Inflammatory macrophage (primary cell): ENCODE measurements around the gene CYTL1.
"Not testable (repeated sequence)": the region's sequence is repeated elsewhere in the genome, so short reads cannot be mapped to it uniquely, and the experiment has no call there.

ENCODE experiments used
- DNase-seq, 2 donors: peaks; one replicate each; pipeline ENCODE4 v3.0.0-alpha.2; 2020 to 2022
- total RNA-seq, 18 experiments: gene quantifications; one replicate each; lab custom pipeline; 2026; ENCODE audit warnings: mixed read lengths in 6 of 18, inconsistent platforms in 2 of 18; lab: John Stamatoyannopoulos, UW

Gene CYTL1
- total RNA-seq, result 1.7 to 8.8 (median 5.6) reads per million in 18 experiments

GRCh38 chr4:5019274-5019673, at the start of gene CYTL1:
CYTL1 (minus strand) TSS chr4:5019458; CDS start chr4:5019445, 13 bp downstream.
- peak; percentile 14 to 45 for DNase-seq

GRCh38 chr4:5067908-5068307, 48.6 kb upstream of the CYTL1 start:
- no peak for DNase-seq

- DNase-seq, result not testable (repeated sequence)
These were observed 47.7 kb upstream of the CYTL1 start for GRCh38 chr4:5066968-5067367.

GRCh38 chr4:5066101-5066500, 46.8 kb upstream of the CYTL1 start:
- DNase-seq, result no peak

- DNase-seq, result no peak
These were observed 36.2 kb upstream of the CYTL1 start for GRCh38 chr4:5055411-5055810.

- DNase-seq, result no peak
These were observed 35.3 kb upstream of the CYTL1 start for GRCh38 chr4:5054532-5054931.

- no peak for DNase-seq
These were observed 33.6 kb upstream of the CYTL1 start for GRCh38 chr4:5052726-5053425.

- DNase-seq, result no peak
These were observed 33.0 kb upstream of the CYTL1 start for GRCh38 chr4:5052204-5052702.

GRCh38 chr4:5051278-5052203, 32.3 kb upstream of the CYTL1 start, which contains the start of gene STK32B:
STK32B (plus strand) TSS chr4:5051480.
- DNase-seq, result peak; percentile 48

- peak; percentile 71 to 78 for DNase-seq
These were observed 31.4 kb upstream of the CYTL1 start for GRCh38 chr4:5050520-5051277.

GRCh38 chr4:5048721-5049120, 29.5 kb upstream of the CYTL1 start:
- DNase-seq, result no peak

GRCh38 chr4:5045097-5045496, 25.8 kb upstream of the CYTL1 start:
- DNase-seq, result peak; percentile 78 to 79

GRCh38 chr4:5044341-5044740, 25.1 kb upstream of the CYTL1 start:
- DNase-seq, result no peak

GRCh38 chr4:5043579-5043978, 24.3 kb upstream of the CYTL1 start:
- no peak for DNase-seq

GRCh38 chr4:5041699-5042098, 22.4 kb upstream of the CYTL1 start:
- DNase-seq, result no peak

- DNase-seq, result peak; percentile 59 to 60
These were observed 21.8 kb upstream of the CYTL1 start for GRCh38 chr4:5040856-5041620.

GRCh38 chr4:5039800-5040199, 20.5 kb upstream of the CYTL1 start:
- DNase-seq, result no peak

GRCh38 chr4:5037553-5038551, 18.6 kb upstream of the CYTL1 start:
- DNase-seq, result peak; percentile 84 to 93

- DNase-seq, result no peak
These were observed 17.0 kb upstream of the CYTL1 start for GRCh38 chr4:5036239-5036638.

- peak in 1 of 2 donors; percentile 16 for DNase-seq
These were observed 14.9 kb upstream of the CYTL1 start for GRCh38 chr4:5034206-5034605.
